Peyer's patch (tissue), 4 donors: ENCODE measurements around the gene PTPN14.

Source experiments
- POLR2A ChIP-seq, 2 donors: fragments of 450-650 bp; IDR thresholded peaks; one replicate each; pipeline ENCODE4 v1.5.1; 2017; ENCODE audit warnings: antibody characterized with exemption in 2 of 2, mild to moderate bottlenecking in 2 of 2, moderate library complexity in 2 of 2
- TF ChIP-seq, protein P1 (sequence below), 6 experiments: fragments of 450-650 bp in 4 of 6; fragments of 200-600 bp in 2 of 6; sonication (generic) in 1 of 6; IDR thresholded peaks; one replicate each; pipeline ENCODE4 v1.5.1; 2017 to 2019; ENCODE audit warnings: antibody characterized with exemption in 6 of 6, mild to moderate bottlenecking in 3 of 6, moderate library complexity in 1 of 6

DNA sequence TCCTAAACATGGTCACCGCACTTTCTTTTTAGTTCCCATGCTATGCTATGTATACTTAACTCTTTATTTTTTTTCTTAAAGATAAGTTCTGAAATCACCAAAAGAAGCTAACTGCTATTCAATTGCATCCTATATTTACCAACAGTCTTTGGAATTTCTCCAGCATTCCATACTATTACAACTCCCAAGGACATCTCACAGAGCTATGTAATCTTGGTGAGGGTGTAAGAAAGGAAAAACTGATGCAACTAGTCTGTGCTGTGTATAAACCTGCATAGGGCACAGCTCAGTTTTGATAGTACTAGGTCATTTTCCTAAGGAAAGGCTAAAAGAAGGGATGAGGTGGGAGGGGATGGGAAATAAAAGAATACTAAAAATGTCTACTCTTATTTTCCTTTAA, 78.0 kb downstream of the PTPN14 start:
- TF ChIP-seq, protein P1, sequence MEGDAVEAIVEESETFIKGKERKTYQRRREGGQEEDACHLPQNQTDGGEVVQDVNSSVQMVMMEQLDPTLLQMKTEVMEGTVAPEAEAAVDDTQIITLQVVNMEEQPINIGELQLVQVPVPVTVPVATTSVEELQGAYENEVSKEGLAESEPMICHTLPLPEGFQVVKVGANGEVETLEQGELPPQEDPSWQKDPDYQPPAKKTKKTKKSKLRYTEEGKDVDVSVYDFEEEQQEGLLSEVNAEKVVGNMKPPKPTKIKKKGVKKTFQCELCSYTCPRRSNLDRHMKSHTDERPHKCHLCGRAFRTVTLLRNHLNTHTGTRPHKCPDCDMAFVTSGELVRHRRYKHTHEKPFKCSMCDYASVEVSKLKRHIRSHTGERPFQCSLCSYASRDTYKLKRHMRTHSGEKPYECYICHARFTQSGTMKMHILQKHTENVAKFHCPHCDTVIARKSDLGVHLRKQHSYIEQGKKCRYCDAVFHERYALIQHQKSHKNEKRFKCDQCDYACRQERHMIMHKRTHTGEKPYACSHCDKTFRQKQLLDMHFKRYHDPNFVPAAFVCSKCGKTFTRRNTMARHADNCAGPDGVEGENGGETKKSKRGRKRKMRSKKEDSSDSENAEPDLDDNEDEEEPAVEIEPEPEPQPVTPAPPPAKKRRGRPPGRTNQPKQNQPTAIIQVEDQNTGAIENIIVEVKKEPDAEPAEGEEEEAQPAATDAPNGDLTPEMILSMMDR (IDR thresholded peaks at IDR 0.05) = no peak
- no peak for TF ChIP-seq POLR2A (IDR thresholded peaks at IDR 0.05)
